Activated naive CD8-positive, alpha-beta T cell treated with anti-CD3 and anti-CD28 coated beads, Interleukin-2, amount 50 U/mL, for 24 hours (primary cell): ENCODE measurements around the gene PHLDA2.
"Not testable (repeated sequence)": the region's sequence is repeated elsewhere in the genome, so short reads cannot be mapped to it uniquely, and the experiment has no call there.

Experiments
- ATAC-seq: fragments of 150-1000 bp; cut with Tn5 transposase; one replicate; pipeline ENCODE4 v1.10.0; 2021
- DNase-seq: peaks from one replicate; pipeline ENCODE4 v3.0.0; 2021
- H3K27ac Mint-ChIP-seq: one replicate; pipeline ENCODE4 v1.8.0; 2021; ENCODE audit warnings: mild to moderate bottlenecking, mixed read lengths
- H3K27me3 Mint-ChIP-seq: one replicate; pipeline ENCODE4 v1.8.0; 2021; ENCODE audit warnings: mixed read lengths
- H3K36me3 Mint-ChIP-seq: one replicate; pipeline ENCODE4 v1.8.0; 2021; ENCODE audit warnings: low read depth, mixed read lengths
- H3K4me1 Mint-ChIP-seq: one replicate; pipeline ENCODE4 v1.8.0; 2021; ENCODE audit warnings: mixed read lengths
- H3K4me3 Mint-ChIP-seq: one replicate; pipeline ENCODE4 v1.8.0; 2021; ENCODE audit warnings: mild to moderate bottlenecking, moderate library complexity, mixed read lengths
- H3K9me3 Mint-ChIP-seq: one replicate; pipeline ENCODE4 v1.8.0; 2021; ENCODE audit warnings: mixed read lengths

The PHLDA2 gene

GRCh38 chr11:2938458-2939418, 9.5 kb upstream of the PHLDA2 start:
- H3K4me3 Mint-ChIP-seq, ATAC-seq, H3K27me3 Mint-ChIP-seq, H3K27ac Mint-ChIP-seq, DNase-seq: not testable (repeated sequence)
- Mint-ChIP-seq H3K9me3 (peaks cover 18% of the 10 kb centered on the region), H3K4me1 (peaks cover 13% of the 10 kb centered on the region), H3K36me3 (peaks cover 27% of the 10 kb centered on the region)

DNA sequence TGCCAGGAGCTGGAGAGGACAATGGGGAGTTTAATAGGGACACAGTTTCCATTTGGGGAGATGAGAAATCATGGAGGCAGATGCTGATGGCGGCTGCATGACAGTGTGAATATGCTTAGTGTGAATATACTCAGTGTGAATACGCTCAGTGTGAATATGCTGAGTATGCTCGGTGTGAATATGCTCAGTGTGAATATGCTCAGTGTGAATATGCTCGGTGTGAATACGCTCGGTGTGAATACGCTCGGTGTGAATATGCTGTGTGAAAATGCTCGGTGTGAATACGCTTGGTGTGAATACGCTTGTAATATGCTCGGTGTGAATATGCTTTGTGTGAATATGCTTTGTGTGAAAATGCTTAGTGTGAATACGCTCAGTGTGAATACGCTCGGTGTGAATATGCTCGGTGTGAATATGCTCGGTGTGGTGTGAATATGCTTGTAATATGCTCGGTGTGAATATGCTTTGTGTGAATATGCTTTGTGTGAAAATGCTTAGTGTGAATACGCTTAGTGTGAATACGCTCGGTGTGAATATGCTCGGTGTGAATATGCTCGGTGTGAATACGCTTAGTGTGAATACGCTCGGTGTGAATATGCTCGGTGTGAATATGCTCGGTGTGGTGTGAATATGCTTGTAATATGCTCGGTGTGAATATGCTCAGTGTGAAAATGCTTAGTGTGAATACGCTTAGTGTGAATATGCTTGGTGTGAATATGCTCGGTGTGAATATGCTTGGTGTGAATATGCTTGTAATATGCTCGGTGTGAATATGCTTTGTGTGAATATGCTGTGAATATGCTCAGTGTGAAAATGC, 8.6 kb upstream of the PHLDA2 start:
- not testable (repeated sequence) for DNase-seq, H3K27ac Mint-ChIP-seq, H3K27me3 Mint-ChIP-seq, H3K4me3 Mint-ChIP-seq, ATAC-seq
- Mint-ChIP-seq H3K36me3 (peaks cover 27% of the 10 kb centered on the region), H3K4me1 (peaks cover 14% of the 10 kb centered on the region), H3K9me3 (peaks cover 18% of the 10 kb centered on the region)

DNA sequence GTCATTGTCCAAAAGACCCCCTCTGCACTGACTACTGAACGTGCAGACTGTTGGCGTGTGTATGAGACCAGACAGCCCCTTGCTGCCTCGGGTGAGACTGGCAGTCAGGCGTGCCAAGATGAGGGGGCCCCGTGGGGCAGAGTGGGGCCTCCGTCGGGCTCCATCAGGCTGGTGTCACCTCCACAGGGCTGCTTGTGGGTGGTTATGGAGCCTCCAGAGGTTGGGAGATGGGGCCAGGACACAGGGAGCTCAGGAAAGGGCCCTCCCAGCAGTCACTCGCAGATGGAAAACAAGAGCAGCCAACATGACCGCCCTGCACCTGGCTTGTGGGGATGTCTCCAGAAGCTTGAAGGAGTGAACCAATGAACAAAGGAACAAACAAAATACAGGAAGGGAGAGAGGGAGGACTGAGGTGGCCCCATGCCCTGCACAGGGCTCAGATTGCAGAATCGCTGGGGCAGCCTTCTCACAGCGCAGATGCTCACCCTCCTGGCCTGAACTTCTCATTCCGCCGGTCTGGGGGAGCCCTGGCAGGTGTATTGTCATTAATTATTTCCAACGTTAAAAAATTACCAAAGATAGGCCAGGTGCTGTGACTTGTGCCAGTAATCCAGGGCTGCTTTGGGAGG, 5.5 kb upstream of the PHLDA2 start:
- H3K4me1 Mint-ChIP-seq, result peaks cover 24% of the 10 kb centered on the region
- DNase-seq (no peak), ATAC-seq (no peak)
- peaks cover 25% of the 10 kb centered on the region for H3K36me3 Mint-ChIP-seq
- H3K27ac Mint-ChIP-seq, result no peak overlapping the region
- H3K4me3 Mint-ChIP-seq, result no peak overlapping the region
- H3K9me3 Mint-ChIP-seq, result peaks cover 16% of the 10 kb centered on the region
- peaks cover 2% of the 10 kb centered on the region for H3K27me3 Mint-ChIP-seq

GRCh38 chr11:2934021-2934550, 4.9 kb upstream of the PHLDA2 start:
- Mint-ChIP-seq H3K36me3 (peaks cover 21% of the 10 kb centered on the region), H3K27ac (no peak overlapping the region), H3K4me3 (no peak overlapping the region), H3K9me3 (peaks cover 14% of the 10 kb centered on the region), H3K4me1 (peaks cover 24% of the 10 kb centered on the region), H3K27me3 (peaks cover 3% of the 10 kb centered on the region)
- DNase-seq, result no peak
- no peak for ATAC-seq

- Mint-ChIP-seq H3K27ac (no peak overlapping the region), H3K27me3 (peaks cover 5% of the 10 kb centered on the region), H3K9me3 (peaks cover 11% of the 10 kb centered on the region), H3K36me3 (peaks cover 15% of the 10 kb centered on the region), H3K4me3 (no peak overlapping the region), H3K4me1 (peaks cover 26% of the 10 kb centered on the region)
- DNase-seq (peak; percentile 59), ATAC-seq (peak; percentile 70)
These were observed 4.3 kb upstream of the PHLDA2 start for GRCh38 chr11:2933375-2934020.

DNA sequence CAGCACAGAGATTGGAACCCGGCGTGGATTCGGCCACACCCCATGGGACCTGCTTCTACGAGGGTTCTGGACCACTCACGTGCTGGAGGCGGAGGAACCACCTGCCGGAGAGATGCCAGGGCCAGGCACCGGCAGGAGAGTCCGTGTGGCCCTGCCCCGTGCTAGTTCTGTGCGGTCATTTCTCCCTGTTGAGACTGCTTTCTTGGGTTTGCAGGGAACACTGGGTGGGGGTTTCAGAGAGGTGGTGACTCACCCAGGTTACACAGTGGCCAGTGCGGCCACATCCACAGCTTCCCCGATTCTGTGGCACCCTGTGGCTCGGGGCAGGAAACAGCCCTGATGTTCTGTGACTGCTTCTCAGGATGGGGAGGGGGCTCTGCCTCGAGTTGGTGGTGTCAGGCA, 3.6 kb upstream of the PHLDA2 start:
- DNase-seq, result no peak
- no peak for ATAC-seq

DNA sequence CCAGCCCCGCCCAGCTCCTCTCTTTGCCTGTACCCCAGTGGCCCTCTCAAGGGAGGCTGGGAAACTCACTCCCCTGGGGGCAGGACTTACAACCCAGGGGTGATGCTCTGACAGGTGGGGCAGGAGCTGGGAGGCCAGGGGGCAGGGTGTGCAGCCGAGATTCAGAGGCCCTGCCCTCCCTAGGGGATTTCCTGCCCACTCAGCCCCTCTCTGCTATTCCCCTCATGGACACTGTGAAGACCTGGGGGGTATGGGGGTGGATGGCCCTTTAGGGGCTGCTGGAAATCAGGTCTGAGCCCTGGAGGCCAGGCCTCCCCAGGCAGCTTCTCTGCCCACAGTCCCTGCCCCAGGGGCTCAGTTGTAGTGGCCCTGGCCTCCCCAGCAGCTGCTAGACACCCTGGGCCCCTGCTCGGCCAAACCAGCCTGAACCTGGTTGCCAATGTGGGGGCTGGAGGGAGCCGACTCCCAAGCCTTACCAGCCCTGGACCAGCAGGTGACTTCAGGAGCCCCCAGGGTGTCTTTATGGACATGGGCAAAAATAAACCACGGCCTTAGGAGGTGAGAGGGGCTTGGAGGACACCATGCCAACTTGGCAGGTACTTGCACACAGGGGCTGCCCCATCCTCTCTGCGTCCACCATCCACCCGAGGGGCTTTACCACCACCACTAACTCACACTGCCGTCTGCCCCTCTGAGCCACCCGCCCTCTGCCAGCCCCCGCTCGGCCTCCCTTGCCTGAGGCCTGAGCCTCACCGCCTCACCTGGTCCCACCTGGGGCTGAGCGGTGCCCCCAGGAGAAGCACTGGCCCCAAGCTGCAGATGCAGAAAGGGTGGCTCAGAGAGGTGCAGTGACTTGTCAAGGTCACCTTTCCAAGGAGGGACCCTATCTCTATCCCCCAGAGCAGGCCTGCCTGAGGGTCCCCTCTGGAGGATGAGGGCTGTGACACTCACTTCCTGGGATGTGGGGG, 2.8 kb upstream of the PHLDA2 start:
- H3K4me3 Mint-ChIP-seq, result no peak overlapping the region
- no peak overlapping the region for H3K27ac Mint-ChIP-seq

More for the DNA sequence above, 3.6 kb upstream of the PHLDA2 start:
- Mint-ChIP-seq H3K9me3 (peaks cover 7% of the 10 kb centered on the region), H3K27me3 (peaks cover 10% of the 10 kb centered on the region), H3K27ac (no peak overlapping the region), H3K4me3 (no peak overlapping the region), H3K36me3 (peaks cover 8% of the 10 kb centered on the region), H3K4me1 (peaks cover 32% of the 10 kb centered on the region)

DNA sequence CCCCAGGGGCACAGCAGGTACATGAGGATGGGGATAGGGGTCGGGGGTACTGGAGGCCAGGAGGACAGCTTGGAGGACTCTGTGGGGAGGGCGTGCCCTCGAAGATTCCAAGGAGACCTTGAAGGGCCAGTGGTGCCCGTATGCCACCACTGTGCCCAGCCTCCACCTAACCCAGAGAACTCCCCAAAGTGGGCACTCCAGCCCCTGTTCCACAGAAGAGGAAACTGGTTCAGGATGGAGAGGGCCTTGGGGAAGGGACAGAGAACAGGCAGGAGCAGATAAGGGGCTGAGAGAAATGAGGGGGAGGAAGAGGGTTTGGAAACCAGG, 2.2 kb upstream of the PHLDA2 start:
- no peak for DNase-seq
- H3K9me3 Mint-ChIP-seq, result no peaks in the 10 kb centered on the region

More for the DNA sequence above, 2.8 kb upstream of the PHLDA2 start:
- DNase-seq (no peak), ATAC-seq (no peak)
- peaks cover 36% of the 10 kb centered on the region for H3K4me1 Mint-ChIP-seq
- peaks cover 2% of the 10 kb centered on the region for H3K36me3 Mint-ChIP-seq
- H3K27me3 Mint-ChIP-seq, result peaks cover 16% of the 10 kb centered on the region
- no peaks in the 10 kb centered on the region for H3K9me3 Mint-ChIP-seq

GRCh38 chr11:2930704-2931419, 1.6 kb upstream of the PHLDA2 start:
- DNase-seq (peak; percentile 68), ATAC-seq (peak; percentile 11)
- no peaks in the 10 kb centered on the region for H3K9me3 Mint-ChIP-seq
- H3K36me3 Mint-ChIP-seq, result no peaks in the 10 kb centered on the region
- H3K27me3 Mint-ChIP-seq, result peaks cover 23% of the 10 kb centered on the region
- H3K27ac Mint-ChIP-seq, result peak overlapping the region; percentile 79
- H3K4me3 Mint-ChIP-seq, result peak overlapping the region; percentile 74
- peaks cover 36% of the 10 kb centered on the region for H3K4me1 Mint-ChIP-seq

More for the DNA sequence above, 2.2 kb upstream of the PHLDA2 start:
- no peaks in the 10 kb centered on the region for H3K36me3 Mint-ChIP-seq
- peaks cover 21% of the 10 kb centered on the region for H3K27me3 Mint-ChIP-seq
- ATAC-seq, result no peak
- peaks cover 36% of the 10 kb centered on the region for H3K4me1 Mint-ChIP-seq
- no peak overlapping the region for H3K4me3 Mint-ChIP-seq
- no peak overlapping the region for H3K27ac Mint-ChIP-seq

DNA sequence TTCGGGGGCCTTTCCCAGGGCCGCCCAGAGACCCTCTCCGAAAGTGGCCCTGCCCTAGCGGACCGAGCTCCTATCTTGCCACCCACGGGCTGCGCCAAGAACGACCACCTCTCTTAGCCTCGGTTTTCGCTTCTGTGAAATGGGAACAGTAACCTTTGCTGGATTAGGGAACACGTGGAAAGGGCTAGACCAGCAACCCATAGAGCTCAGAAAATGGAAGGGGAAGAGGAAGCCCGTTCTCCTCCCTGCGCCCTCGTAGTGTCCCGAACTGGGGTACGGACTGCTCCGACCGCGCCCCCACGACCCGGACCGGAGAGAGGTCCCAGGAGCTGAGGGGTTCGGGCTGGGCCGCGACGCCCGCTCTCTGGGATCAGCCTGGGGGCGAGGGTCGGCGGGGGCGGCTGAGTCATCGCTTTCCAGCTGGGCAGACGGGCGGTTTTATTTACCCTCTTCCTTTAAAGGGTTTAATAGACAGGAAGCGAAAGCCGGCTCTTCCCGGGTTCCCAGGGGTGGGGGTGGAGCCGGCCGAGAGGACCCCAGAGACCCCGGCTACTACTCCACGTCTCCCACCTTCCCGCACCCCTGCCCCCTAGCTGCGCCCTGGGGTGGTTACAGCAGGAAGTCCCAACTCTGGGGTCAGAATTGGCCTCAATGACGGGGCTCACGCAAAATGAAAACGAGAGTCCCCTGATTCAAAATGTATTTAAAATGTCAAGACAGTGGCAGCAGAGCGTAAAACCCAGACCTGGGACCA, 907 bp upstream of the PHLDA2 start:
- H3K27ac Mint-ChIP-seq, result peak overlapping the region; percentile 79
- H3K4me1 Mint-ChIP-seq, result peaks cover 36% of the 10 kb centered on the region
- DNase-seq, result peak; percentile 67
- peak; percentile 27 for ATAC-seq
- H3K4me3 Mint-ChIP-seq, result peak overlapping the region; percentile 74
- no peaks in the 10 kb centered on the region for H3K9me3 Mint-ChIP-seq
- peaks cover 23% of the 10 kb centered on the region for H3K27me3 Mint-ChIP-seq
- no peaks in the 10 kb centered on the region for H3K36me3 Mint-ChIP-seq

DNA sequence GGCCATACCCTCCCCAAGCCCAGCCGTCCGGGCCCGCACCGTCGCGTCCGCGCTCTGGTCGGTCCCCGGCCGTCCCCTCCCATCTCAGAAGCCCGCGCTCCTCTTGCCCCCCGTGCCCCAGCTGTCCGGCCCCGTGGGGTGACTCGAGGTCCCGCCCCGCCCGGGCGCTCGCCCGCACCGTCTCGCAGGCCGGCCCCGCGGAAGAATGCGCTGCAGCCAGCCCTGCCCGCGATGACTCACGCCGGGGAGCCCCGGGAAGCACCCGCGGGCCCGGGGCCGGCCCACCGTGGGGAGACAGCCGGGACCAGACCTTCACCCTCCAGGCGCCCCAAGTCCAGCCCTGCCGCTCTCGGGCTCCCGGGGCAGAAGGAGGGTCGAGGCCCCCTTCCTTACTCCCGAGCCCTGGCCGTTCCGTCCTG, 320 bp upstream of the PHLDA2 start:
- no peaks in the 10 kb centered on the region for H3K36me3 Mint-ChIP-seq
- no peaks in the 10 kb centered on the region for H3K9me3 Mint-ChIP-seq
- peak overlapping the region; percentile 74 for H3K4me3 Mint-ChIP-seq
- DNase-seq, result peak; percentile 75
- H3K27me3 Mint-ChIP-seq, result peaks cover 23% of the 10 kb centered on the region
- H3K27ac Mint-ChIP-seq, result peak overlapping the region; percentile 70
- H3K4me1 Mint-ChIP-seq, result peaks cover 36% of the 10 kb centered on the region
- peak; percentile 41 for ATAC-seq
